Measurements from ENCODE around the gene SLC26A4.

Gene SLC26A4

GRCh38 chr7:107758667-107759066, 98.0 kb downstream of the SLC26A4 start:
- H3K4me1 ChIP-seq, result no peaks in the 10 kb centered on the region
- H3K36me3 ChIP-seq (replicated peaks), result peaks cover 46% of the 10 kb centered on the region
- no peaks in the 10 kb centered on the region for H3K9me3 ChIP-seq
- H3K4me3 ChIP-seq, result no peak overlapping the region
- no peak for DNase-seq (ENCODE audit: low spot score in 2 of 2)
- 0 out of 2 replicates have a peak, but pooled peaks cover 3% of the 10 kb centered on the region for H3K27me3 ChIP-seq (ENCODE audit: low read depth)
- in situ Hi-C loops (cut with MboI; ENCODE audit: low sequenced_read_pairs), result no loop called here

DNA sequence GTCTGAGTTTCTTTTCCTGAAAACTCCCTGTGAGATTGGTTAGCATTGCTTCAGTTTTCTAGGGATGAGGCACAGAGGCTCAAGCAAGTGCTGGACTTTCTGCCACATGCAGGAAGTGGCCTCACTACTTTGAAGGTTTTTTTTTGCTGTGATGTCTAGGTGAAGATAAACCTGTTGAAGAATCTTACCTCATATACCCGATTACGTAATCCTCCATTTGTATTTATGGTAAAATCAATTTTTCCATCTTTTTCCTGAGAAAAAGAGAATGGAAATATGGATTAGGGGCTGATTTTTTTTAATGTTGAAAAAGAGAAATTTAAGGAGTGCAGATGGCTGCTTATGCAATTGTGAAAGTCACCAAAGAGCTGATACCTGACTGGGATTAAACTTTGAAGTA, 106.8 kb downstream of the SLC26A4 start:
- Histone ChIP-seq H3K27me3 (ENCODE audit: low read depth) (no peaks in the 10 kb centered on the region; the same call in 1 of the 2 replicates), H3K36me3 (replicated peaks) (no peaks in the 10 kb centered on the region), H3K4me1 (peaks cover 3% of the 10 kb centered on the region; the same call in 1 of the 2 replicates), H3K4me3 (no peak overlapping the region), H3K9me3 (no peaks in the 10 kb centered on the region)
- in situ Hi-C loops (cut with MboI; ENCODE audit: low sequenced_read_pairs), result no loop called here
- DNase-seq (ENCODE audit: low spot score in 2 of 2), result no peak

All from HAP-1 (cell line).